ENCODE data around the gene IRAG1.

DNA sequence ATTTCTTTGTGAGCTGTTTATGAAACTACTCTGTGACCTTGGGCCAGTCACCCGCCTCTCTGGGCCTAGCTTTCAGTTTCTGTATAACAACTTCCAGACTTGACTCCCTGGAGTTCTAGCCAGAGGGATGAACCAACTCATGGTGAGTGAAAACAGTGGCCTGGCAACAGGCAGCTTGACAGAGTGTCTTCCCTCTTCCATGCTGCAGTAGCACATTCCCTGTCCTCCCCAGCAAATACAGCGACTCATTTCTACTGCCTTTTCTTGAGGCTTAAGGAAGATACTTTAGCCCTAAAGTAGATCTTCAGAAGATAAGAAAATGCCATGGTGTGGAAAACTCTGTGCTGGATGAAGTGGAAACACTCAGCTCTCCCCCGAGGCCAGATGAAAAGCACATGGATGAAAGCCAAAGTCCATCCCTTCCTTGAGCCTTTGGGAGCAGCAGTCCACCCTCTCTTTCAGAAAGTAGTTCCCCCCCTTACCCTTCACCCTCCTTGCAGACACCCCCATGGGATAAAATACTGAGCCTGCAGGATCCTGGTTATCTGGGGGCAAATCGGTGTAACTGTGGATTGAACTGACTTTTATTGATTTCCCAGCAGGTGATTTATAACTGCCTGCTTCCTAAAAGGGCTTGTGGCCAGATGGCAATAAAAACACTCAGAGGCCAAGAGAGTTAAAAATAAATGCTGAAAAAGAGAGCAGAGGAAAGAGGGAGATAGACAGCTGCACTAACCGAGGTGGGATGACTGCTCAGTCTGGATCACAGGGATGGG, 24.1 kb downstream of the IRAG1 start:
- TF ChIP-seq EZH2 (IDR thresholded peaks at IDR 0.05) = no peak
- no peak for TF ChIP-seq POLR2AphosphoS5 (IDR thresholded peaks at IDR 0.05; ENCODE audit: borderline replicate concordance, low read depth, low read length)
- TF ChIP-seq FOXP2 (optimal IDR thresholded peaks at IDR 0.05; ENCODE audit: control extremely low read depth, extremely low read length, insufficient read depth) = no peak
